Panc1 (cell line): ENCODE results near the gene DPT.

Experiments used
- CTCF ChIP-seq: fragments of 450-650 bp; IDR thresholded peaks from 2 replicates; pipeline ENCODE4 v1.5.1; 2017; ENCODE audit warnings: mild to moderate bottlenecking
- POLR2AphosphoS5 ChIP-seq: IDR thresholded peaks from 2 replicates; pipeline ENCODE4 v1.6.1; 2012; ENCODE audit warnings: mild to moderate bottlenecking, low read depth, low read length, moderate library complexity
- SIN3A ChIP-seq: IDR thresholded peaks from 2 replicates; pipeline ENCODE4 v1.6.1; 2012; ENCODE audit warnings: low read depth, mild to moderate bottlenecking, low read length, moderate library complexity, borderline replicate concordance; ENCODE audit not compliant: insufficient read depth
- TCF7L2 ChIP-seq: IDR thresholded peaks from 2 replicates; pipeline ENCODE4 v1.6.1; 2011; ENCODE audit warnings: mild to moderate bottlenecking, low read depth, low read length, inconsistent platforms
- TF ChIP-seq, protein P1 (sequence below), 2 experiments: IDR thresholded peaks; 2 replicates each; pipeline ENCODE4 v1.6.1; 2011 to 2012; ENCODE audit warnings: low read depth in 2 of 2, control low read depth in 1 of 2, low read length in 1 of 2, mild to moderate bottlenecking in 1 of 2, moderate library complexity in 1 of 2; ENCODE audit not compliant: insufficient read depth in 1 of 2

- TF ChIP-seq CTCF (no peak), POLR2AphosphoS5 (no peak), SIN3A (no peak), TCF7L2 (no peak)
- TF ChIP-seq, protein P1, sequence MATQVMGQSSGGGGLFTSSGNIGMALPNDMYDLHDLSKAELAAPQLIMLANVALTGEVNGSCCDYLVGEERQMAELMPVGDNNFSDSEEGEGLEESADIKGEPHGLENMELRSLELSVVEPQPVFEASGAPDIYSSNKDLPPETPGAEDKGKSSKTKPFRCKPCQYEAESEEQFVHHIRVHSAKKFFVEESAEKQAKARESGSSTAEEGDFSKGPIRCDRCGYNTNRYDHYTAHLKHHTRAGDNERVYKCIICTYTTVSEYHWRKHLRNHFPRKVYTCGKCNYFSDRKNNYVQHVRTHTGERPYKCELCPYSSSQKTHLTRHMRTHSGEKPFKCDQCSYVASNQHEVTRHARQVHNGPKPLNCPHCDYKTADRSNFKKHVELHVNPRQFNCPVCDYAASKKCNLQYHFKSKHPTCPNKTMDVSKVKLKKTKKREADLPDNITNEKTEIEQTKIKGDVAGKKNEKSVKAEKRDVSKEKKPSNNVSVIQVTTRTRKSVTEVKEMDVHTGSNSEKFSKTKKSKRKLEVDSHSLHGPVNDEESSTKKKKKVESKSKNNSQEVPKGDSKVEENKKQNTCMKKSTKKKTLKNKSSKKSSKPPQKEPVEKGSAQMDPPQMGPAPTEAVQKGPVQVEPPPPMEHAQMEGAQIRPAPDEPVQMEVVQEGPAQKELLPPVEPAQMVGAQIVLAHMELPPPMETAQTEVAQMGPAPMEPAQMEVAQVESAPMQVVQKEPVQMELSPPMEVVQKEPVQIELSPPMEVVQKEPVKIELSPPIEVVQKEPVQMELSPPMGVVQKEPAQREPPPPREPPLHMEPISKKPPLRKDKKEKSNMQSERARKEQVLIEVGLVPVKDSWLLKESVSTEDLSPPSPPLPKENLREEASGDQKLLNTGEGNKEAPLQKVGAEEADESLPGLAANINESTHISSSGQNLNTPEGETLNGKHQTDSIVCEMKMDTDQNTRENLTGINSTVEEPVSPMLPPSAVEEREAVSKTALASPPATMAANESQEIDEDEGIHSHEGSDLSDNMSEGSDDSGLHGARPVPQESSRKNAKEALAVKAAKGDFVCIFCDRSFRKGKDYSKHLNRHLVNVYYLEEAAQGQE (IDR thresholded peaks at IDR 0.05; ENCODE audit: insufficient read depth in 1 of 2, low read depth in 2 of 2, low read length in 1 of 2) = no peak
Measured at GRCh38 chr1:168760241-168760640, 31.2 kb upstream of the DPT start.
